DND-41 (cell line): ENCODE results near the gene TMEM175.

ENCODE experiments used
- EZH2 ChIP-seq: IDR thresholded peaks from 3 replicates; pipeline ENCODE4 v1.6.1; 2012; ENCODE audit warnings: borderline replicate concordance, low read depth, mild to moderate bottlenecking, moderate library complexity, low read length, inconsistent platforms; ENCODE audit not compliant: severe bottlenecking
- TF ChIP-seq, protein P1 (sequence below): IDR thresholded peaks from 2 replicates; pipeline ENCODE4 v1.5.1; 2012; ENCODE audit warnings: borderline replicate concordance, low read length, moderate library complexity, mild to moderate bottlenecking; ENCODE audit not compliant: poor library complexity, severe bottlenecking; ENCODE audit errors: extremely low read depth

DNA sequence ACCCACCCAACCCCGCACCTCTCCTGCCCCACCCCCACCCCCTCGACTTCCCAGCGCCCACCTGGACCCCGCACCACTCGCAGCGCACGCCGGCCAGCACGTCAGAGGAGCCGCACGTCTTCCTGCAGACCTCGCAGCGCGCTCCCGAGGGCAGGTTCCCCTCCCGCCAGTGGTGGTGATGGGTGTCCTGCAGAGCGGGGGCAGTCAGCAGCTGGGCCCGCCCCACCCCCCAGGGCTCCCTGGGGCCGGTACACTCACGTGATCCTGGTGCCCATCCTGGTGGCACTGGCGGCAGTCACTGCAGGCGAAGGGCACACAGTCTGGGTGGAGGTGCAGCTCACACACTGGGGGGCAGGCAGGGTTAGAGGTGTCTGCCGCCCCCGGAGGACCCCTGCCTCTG lies 36.0 kb downstream of the TMEM175 start:
- TF ChIP-seq, protein P1, sequence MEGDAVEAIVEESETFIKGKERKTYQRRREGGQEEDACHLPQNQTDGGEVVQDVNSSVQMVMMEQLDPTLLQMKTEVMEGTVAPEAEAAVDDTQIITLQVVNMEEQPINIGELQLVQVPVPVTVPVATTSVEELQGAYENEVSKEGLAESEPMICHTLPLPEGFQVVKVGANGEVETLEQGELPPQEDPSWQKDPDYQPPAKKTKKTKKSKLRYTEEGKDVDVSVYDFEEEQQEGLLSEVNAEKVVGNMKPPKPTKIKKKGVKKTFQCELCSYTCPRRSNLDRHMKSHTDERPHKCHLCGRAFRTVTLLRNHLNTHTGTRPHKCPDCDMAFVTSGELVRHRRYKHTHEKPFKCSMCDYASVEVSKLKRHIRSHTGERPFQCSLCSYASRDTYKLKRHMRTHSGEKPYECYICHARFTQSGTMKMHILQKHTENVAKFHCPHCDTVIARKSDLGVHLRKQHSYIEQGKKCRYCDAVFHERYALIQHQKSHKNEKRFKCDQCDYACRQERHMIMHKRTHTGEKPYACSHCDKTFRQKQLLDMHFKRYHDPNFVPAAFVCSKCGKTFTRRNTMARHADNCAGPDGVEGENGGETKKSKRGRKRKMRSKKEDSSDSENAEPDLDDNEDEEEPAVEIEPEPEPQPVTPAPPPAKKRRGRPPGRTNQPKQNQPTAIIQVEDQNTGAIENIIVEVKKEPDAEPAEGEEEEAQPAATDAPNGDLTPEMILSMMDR = no peak
- TF ChIP-seq EZH2 = no peak
